WTC11 (cell line): ENCODE measurements around the gene ITGB4. TPM values are rescaled to one million over a fixed set of nuclear protein-coding genes. Genes with fewer than 3 reads are reported as not detected.

Source experiments
- ATAC-seq: fragments of 200-7000 bp; cut with Tn5 transposase; 2 replicates; pipeline ENCODE4 v1.10.0; 2021; ENCODE audit warnings: mild to moderate bottlenecking, moderate library complexity
- CTCF ChIA-PET: fragments of 300-600 bp; sonication (Branson Sonifier 250); formaldehyde crosslinking; loops from one replicate; lab custom pipeline; 2021; ENCODE audit warnings: antibody characterized with exemption; lab: Charles Lee
- POLR2A ChIA-PET: fragments of 350-600 bp; sonication (Branson Sonifier 250); formaldehyde crosslinking; loops from one replicate; lab custom pipeline; 2021; ENCODE audit warnings: antibody characterized with exemption; lab: Charles Lee
- DNase-seq: peaks from one replicate; pipeline ENCODE4 v3.0.0; 2021; ENCODE audit warnings: low spot score
- H3K27ac Mint-ChIP-seq: 2 replicates; pipeline ENCODE4 v1.8.0; 2021; ENCODE audit warnings: mixed read lengths
- H3K27me3 Mint-ChIP-seq: 2 replicates; pipeline ENCODE4 v1.8.0; 2021; ENCODE audit warnings: low read depth, mild to moderate bottlenecking, moderate library complexity, mixed read lengths
- H3K36me3 Mint-ChIP-seq: 2 replicates; pipeline ENCODE4 v1.8.0; 2021; ENCODE audit warnings: mixed read lengths
- H3K4me1 Mint-ChIP-seq: 2 replicates; pipeline ENCODE4 v1.8.0; 2022; ENCODE audit warnings: mixed read lengths
- H3K4me3 Mint-ChIP-seq: 2 replicates; pipeline ENCODE4 v1.8.0; 2021; ENCODE audit warnings: mild to moderate bottlenecking, moderate library complexity, mixed read lengths
- H3K9me3 Mint-ChIP-seq: 2 replicates; pipeline ENCODE4 v1.8.0; 2021; ENCODE audit warnings: mixed read lengths
- AR ChIP-seq: fragments of 250-450 bp; sonication (Bioruptor Pico); IDR thresholded peaks from 2 replicates; pipeline ENCODE4 v1.9.0; 2021; ENCODE audit warnings: mild to moderate bottlenecking
- ELF4 ChIP-seq: sonication (generic); formaldehyde crosslinking; IDR thresholded peaks from 2 replicates; pipeline ENCODE4 v1.8.1; 2022; ENCODE audit warnings: low read depth, mild to moderate bottlenecking, moderate library complexity, missing genetic modification reagents
- EMX1 ChIP-seq: fragments of 250-450 bp; sonication (Bioruptor Pico); IDR thresholded peaks from 2 replicates; pipeline ENCODE4 v1.8.0; 2021; ENCODE audit warnings: mild to moderate bottlenecking
- ERG ChIP-seq: fragments of 250-450 bp; sonication (Bioruptor Pico); IDR thresholded peaks from 2 replicates; pipeline ENCODE4 v1.8.0; 2021; ENCODE audit warnings: mild to moderate bottlenecking
- FOXK1 ChIP-seq: sonication (generic); formaldehyde crosslinking; IDR thresholded peaks from 2 replicates; pipeline ENCODE4 v1.8.0; 2022; ENCODE audit warnings: mild to moderate bottlenecking, moderate library complexity, missing genetic modification reagents
- GRHL2 ChIP-seq: fragments of 250-450 bp; sonication (Bioruptor Pico); IDR thresholded peaks from 2 replicates; pipeline ENCODE4 v1.8.0; 2022; ENCODE audit warnings: mild to moderate bottlenecking, moderate library complexity; ENCODE audit not compliant: insufficient replicate concordance, severe bottlenecking
- HMGXB4 ChIP-seq: sonication (generic); formaldehyde crosslinking; IDR thresholded peaks from 2 replicates; pipeline ENCODE4 v1.8.1; 2023; ENCODE audit warnings: mild to moderate bottlenecking, moderate library complexity, missing genetic modification reagents
- MAX ChIP-seq: sonication (generic); formaldehyde crosslinking; IDR thresholded peaks from 2 replicates; pipeline ENCODE4 v1.8.0; 2022; ENCODE audit warnings: mild to moderate bottlenecking, missing genetic modification reagents
- MXD4 ChIP-seq: fragments of 250-450 bp; sonication (Bioruptor Pico); IDR thresholded peaks from 2 replicates; pipeline ENCODE4 v1.8.0; 2021; ENCODE audit warnings: mild to moderate bottlenecking, moderate library complexity, borderline replicate concordance
- NFE2L1 ChIP-seq: sonication (generic); formaldehyde crosslinking; IDR thresholded peaks from 2 replicates; pipeline ENCODE4 v1.8.1; 2023; ENCODE audit warnings: missing genetic modification reagents
- ZNF532 ChIP-seq: fragments of 250-450 bp; sonication (Bioruptor Pico); IDR thresholded peaks from 2 replicates; pipeline ENCODE4 v1.9.0; 2021; ENCODE audit warnings: mild to moderate bottlenecking, borderline replicate concordance
- total RNA-seq: library from RNA; stranded (reverse); gene quantifications from 3 replicates; pipeline ENCODE4 v1.2.3, GENCODE V29; 2021
- TF ChIP-seq, protein P1 (sequence below): sonication (generic); formaldehyde crosslinking; IDR thresholded peaks from 2 replicates; pipeline ENCODE4 v1.8.0; 2022; ENCODE audit warnings: mild to moderate bottlenecking, missing genetic modification reagents

The ITGB4 gene
- total RNA-seq, 1 experiment from 2014 or later: 9.5 TPM

DNA sequence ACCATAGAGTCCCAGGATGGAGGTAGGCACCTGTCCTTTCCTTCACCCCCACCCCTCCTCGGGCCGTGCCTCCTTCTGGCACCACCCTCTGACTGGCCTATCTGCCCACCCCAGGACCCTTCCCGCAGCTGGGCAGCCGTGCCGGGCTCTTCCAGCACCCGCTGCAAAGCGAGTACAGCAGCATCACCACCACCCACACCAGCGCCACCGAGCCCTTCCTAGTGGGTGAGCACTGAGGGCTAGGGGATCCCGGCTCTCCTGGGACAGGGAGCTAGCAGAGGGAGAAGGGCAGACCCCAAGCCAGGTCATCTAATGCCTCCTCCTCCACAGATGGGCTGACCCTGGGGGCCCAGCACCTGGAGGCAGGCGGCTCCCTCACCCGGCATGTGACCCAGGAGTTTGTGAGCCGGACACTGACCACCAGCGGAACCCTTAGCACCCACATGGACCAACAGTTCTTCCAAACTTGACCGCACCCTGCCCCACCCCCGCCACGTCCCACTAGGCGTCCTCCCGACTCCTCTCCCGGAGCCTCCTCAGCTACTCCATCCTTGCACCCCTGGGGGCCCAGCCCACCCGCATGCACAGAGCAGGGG lies 35.9 kb downstream of the ITGB4 start:
- Mint-ChIP-seq H3K36me3 (no peaks in the 10 kb centered on the region), H3K27me3 (peaks cover 8% of the 10 kb centered on the region), H3K4me1 (peaks cover 13% of the 10 kb centered on the region), H3K9me3 (no peaks in the 10 kb centered on the region), H3K27ac (no peak overlapping the region), H3K4me3 (no peak overlapping the region)
- DNase-seq: no peak
- TF ChIP-seq NFE2L1 (CRISPR knock-in tag): no peak
- CTCF ChIA-PET: interaction anchor here (2.1 kb wide), 1 partner anchor 156 kb away, joined by 9 read pairs; no protein-coding TSS in a partner anchor
- POLR2A ChIA-PET: no interaction called here
- ATAC-seq: no peak

DNA sequence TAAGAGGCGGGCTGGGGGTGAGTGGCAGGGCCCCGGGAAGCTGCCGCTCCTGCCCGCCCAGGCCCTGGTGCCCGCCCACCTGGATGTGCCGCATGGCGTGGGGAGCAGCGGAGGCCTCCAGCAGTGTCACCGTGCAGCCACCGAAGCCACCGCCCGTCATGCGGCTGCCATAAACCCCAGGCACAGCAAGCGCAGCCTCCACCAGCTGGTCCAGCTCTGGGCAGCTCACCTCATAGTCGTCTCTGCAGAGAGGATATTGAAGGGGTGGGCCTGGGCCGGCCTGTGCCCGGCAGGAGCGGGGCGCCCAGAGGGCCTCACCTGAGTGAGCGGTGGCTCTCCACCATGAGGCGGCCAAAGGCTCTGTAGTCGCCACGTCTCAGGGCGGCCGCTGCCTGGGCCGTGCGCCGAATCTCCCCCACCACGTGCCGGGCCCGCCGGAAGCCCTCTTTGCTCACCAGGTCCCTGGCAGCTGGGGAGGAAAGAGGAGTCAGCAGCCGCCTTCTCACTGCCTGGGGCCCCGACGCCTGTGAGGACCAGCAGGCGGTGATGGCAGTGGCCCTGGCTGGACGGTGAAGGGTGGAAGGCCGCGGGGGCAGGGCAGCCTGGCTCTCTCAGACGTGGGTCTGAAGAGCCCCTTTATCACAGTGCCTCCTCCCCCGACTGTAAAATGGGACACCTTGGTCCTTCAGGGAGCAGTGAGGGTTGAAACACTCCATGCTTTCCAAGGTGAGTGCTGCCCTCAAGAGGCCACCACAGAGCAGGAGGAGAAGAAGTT lies 37.1 kb downstream of the ITGB4 start:
- Mint-ChIP-seq H3K27ac (no peak overlapping the region), H3K36me3 (no peaks in the 10 kb centered on the region), H3K27me3 (peaks cover 5% of the 10 kb centered on the region), H3K4me3 (no peak overlapping the region), H3K4me1 (peaks cover 13% of the 10 kb centered on the region), H3K9me3 (no peaks in the 10 kb centered on the region)
- DNase-seq (peak; percentile 41), ATAC-seq (peak; percentile 68)
- POLR2A ChIA-PET: interaction anchor here (0.6 kb wide), 1 partner anchor 613 kb away, joined by 3 read pairs; no protein-coding TSS in a partner anchor
- CTCF ChIA-PET: interaction anchor here (0.8 to 9.0 kb wide), 9 partner anchors 6 to 170 kb away, joined by 3 to 318 read pairs (median 7); partner anchors contain the start of genes ITGB4 and SMIM5
- no peak for TF ChIP-seq EMX1 (CRISPR knock-in tag)
- TF ChIP-seq MXD4: no peak
- peak; percentile 49; the same call in 1 of the 2 replicates for TF ChIP-seq MAX (CRISPR knock-in tag)
- no peak for TF ChIP-seq ERG (CRISPR knock-in tag)
- TF ChIP-seq AR (CRISPR knock-in tag): no peak
- TF ChIP-seq HMGXB4 (CRISPR knock-in tag): 0 out of 2 replicates have a peak, but pooled peaks have one; percentile 37
- TF ChIP-seq, protein P1, sequence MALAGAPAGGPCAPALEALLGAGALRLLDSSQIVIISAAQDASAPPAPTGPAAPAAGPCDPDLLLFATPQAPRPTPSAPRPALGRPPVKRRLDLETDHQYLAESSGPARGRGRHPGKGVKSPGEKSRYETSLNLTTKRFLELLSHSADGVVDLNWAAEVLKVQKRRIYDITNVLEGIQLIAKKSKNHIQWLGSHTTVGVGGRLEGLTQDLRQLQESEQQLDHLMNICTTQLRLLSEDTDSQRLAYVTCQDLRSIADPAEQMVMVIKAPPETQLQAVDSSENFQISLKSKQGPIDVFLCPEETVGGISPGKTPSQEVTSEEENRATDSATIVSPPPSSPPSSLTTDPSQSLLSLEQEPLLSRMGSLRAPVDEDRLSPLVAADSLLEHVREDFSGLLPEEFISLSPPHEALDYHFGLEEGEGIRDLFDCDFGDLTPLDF (CRISPR knock-in tag): no peak
- TF ChIP-seq FOXK1 (CRISPR knock-in tag): no peak
- no peak for TF ChIP-seq GRHL2 (CRISPR knock-in tag)

DNA sequence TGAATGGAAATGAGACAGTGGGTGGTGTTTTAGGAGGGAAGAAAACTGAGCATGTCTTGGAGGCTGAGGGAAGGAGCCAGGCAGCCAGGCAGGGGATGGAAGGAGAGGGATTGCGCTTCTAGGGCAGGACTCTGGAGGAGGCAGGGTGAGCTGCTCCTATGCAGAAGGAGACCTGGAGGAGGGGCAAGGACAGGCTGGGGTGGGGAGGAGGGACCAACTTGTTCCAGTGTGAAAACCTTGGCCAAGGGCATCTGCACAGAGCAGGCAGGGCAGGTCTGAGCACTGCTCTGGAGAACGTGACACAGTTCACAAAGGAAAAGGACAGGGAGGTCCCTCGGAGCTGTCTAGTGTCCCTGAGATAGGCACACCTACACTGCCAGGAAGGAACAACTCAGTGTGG lies 38.2 kb downstream of the ITGB4 start:
- no peaks in the 10 kb centered on the region for H3K9me3 Mint-ChIP-seq
- ChIA-PET POLR2A (no interaction called here), CTCF (interaction anchor here (1.0 to 9.0 kb wide), 8 partner anchors 7 to 171 kb away, joined by 3 to 318 read pairs (median 6); partner anchors contain the start of genes ITGB4 and SMIM5)
- DNase-seq (no peak), ATAC-seq (no peak)
- peaks cover 4% of the 10 kb centered on the region for H3K27me3 Mint-ChIP-seq
- peaks cover 19% of the 10 kb centered on the region for H3K4me1 Mint-ChIP-seq
- H3K36me3 Mint-ChIP-seq: no peaks in the 10 kb centered on the region
- no peak overlapping the region for H3K4me3 Mint-ChIP-seq
- H3K27ac Mint-ChIP-seq: peak overlapping the region; percentile 33; the same call in 1 of the 2 replicates
- no peak for TF ChIP-seq ZNF532 (CRISPR knock-in tag)
- no peak for TF ChIP-seq AR (CRISPR knock-in tag)
- no peak for TF ChIP-seq ELF4 (CRISPR knock-in tag)
